MG63 (cell line): ENCODE measurements around the gene PTGER3. TPM values are rescaled to one million over a fixed set of nuclear protein-coding genes. Genes with fewer than 3 reads are reported as not detected.

ENCODE experiments used
- DNase-seq: peaks from one replicate; pipeline ENCODE4 v3.0.0-alpha.2; 2020
- H3K27me3 ChIP-seq: fragments of 250-450 bp; sonication (Bioruptor Pico); 2 replicates; pipeline ENCODE4 v1.5.1; 2020; ENCODE audit warnings: mild to moderate bottlenecking, moderate library complexity
- H3K36me3 ChIP-seq: fragments of 250-450 bp; sonication (Bioruptor Pico); 2 replicates; pipeline ENCODE4 v1.5.1; 2020; ENCODE audit warnings: mild to moderate bottlenecking, moderate library complexity
- H3K4me3 ChIP-seq: fragments of 250-450 bp; sonication (Bioruptor Pico); 2 replicates; pipeline ENCODE4 v1.5.1; 2020; ENCODE audit warnings: mild to moderate bottlenecking, moderate library complexity
- H3K9me3 ChIP-seq: fragments of 250-450 bp; sonication (Bioruptor Pico); 2 replicates; pipeline ENCODE4 v1.5.1; 2020; ENCODE audit warnings: mild to moderate bottlenecking, moderate library complexity
- total RNA-seq: library from RNA; depleted of rRNA; stranded (reverse); fragments of >200 nt; shearing (Covaris generic); gene quantifications from 2 replicates; pipeline ENCODE4 v1.2.3, GENCODE V29; 2014; ENCODE audit warnings: low replicate concordance; rRNA removed

PTGER3 gene
- not detected in 2 replicates for total RNA-seq

GRCh38 chr1:71047635-71048607 lies at the start of gene PTGER3:
Gene PTGER3, minus strand, starts transcription at chr1:71047816. Its CDS starts 239 bp downstream, at chr1:71047577.
- Histone ChIP-seq H3K4me3 (peak within 1 kb of the TSS; percentile 26), H3K36me3 (no peaks in the 10 kb centered on the region), H3K27me3 (peaks cover 32% of the 10 kb centered on the region), H3K9me3 (no peaks in the 10 kb centered on the region)
- peak; percentile 28 for DNase-seq

- no peaks in the 10 kb centered on the region for H3K9me3 ChIP-seq
- no peaks in the 10 kb centered on the region for H3K36me3 ChIP-seq
- no peak for DNase-seq
- H3K27me3 ChIP-seq = peaks cover 2% of the 10 kb centered on the region; the same call in 1 of the 2 replicates
- H3K4me3 ChIP-seq = no peak overlapping the region
Observed at GRCh38 chr1:71094913-71095312, 47.3 kb upstream of the PTGER3 start.

- Histone ChIP-seq H3K9me3 (no peaks in the 10 kb centered on the region), H3K36me3 (no peaks in the 10 kb centered on the region), H3K27me3 (peaks cover 2% of the 10 kb centered on the region; the same call in 1 of the 2 replicates), H3K4me3 (no peak overlapping the region)
- no peak for DNase-seq
Observed at GRCh38 chr1:71093938-71094337, 46.3 kb upstream of the PTGER3 start.

- no peak for DNase-seq
- no peaks in the 10 kb centered on the region; the same call in 1 of the 2 replicates for H3K27me3 ChIP-seq
- H3K36me3 ChIP-seq = no peaks in the 10 kb centered on the region
- no peak overlapping the region for H3K4me3 ChIP-seq
- peaks cover under 1% of the 10 kb centered on the region; the same call in 1 of the 2 replicates for H3K9me3 ChIP-seq
Observed at GRCh38 chr1:71089536-71090270, 42.1 kb upstream of the PTGER3 start.

- H3K36me3 ChIP-seq = no peaks in the 10 kb centered on the region
- no peaks in the 10 kb centered on the region; the same call in 1 of the 2 replicates for H3K27me3 ChIP-seq
- no peak for DNase-seq
- H3K4me3 ChIP-seq = no peak overlapping the region
- peaks cover 3% of the 10 kb centered on the region; the same call in 1 of the 2 replicates for H3K9me3 ChIP-seq
Observed at GRCh38 chr1:71088645-71089287, 41.1 kb upstream of the PTGER3 start.

- Histone ChIP-seq H3K4me3 (no peak overlapping the region), H3K27me3 (no peaks in the 10 kb centered on the region), H3K9me3 (peaks cover 3% of the 10 kb centered on the region; the same call in 1 of the 2 replicates), H3K36me3 (no peaks in the 10 kb centered on the region)
- DNase-seq = no peak
Observed at GRCh38 chr1:71087713-71088112, 40.1 kb upstream of the PTGER3 start.

GRCh38 chr1:71087060-71087459 lies 39.4 kb upstream of the PTGER3 start:
- H3K9me3 ChIP-seq = peaks cover 3% of the 10 kb centered on the region; the same call in 1 of the 2 replicates
- no peaks in the 10 kb centered on the region for H3K27me3 ChIP-seq
- no peak overlapping the region for H3K4me3 ChIP-seq
- H3K36me3 ChIP-seq = no peaks in the 10 kb centered on the region
- DNase-seq = no peak

GRCh38 chr1:71086331-71086730 lies 38.7 kb upstream of the PTGER3 start:
- no peaks in the 10 kb centered on the region for H3K27me3 ChIP-seq
- no peaks in the 10 kb centered on the region for H3K36me3 ChIP-seq
- no peak overlapping the region for H3K4me3 ChIP-seq
- DNase-seq = no peak
- peaks cover 3% of the 10 kb centered on the region; the same call in 1 of the 2 replicates for H3K9me3 ChIP-seq

GRCh38 chr1:71083271-71083670 lies 35.7 kb upstream of the PTGER3 start:
- DNase-seq = no peak
- Histone ChIP-seq H3K9me3 (peaks cover 3% of the 10 kb centered on the region; the same call in 1 of the 2 replicates), H3K36me3 (peaks cover 11% of the 10 kb centered on the region), H3K27me3 (no peaks in the 10 kb centered on the region), H3K4me3 (no peak overlapping the region)

GRCh38 chr1:71081697-71082080 lies 34.1 kb upstream of the PTGER3 start:
- peaks cover 27% of the 10 kb centered on the region for H3K36me3 ChIP-seq
- peak overlapping the region; percentile 98 for H3K4me3 ChIP-seq
- DNase-seq = no peak
- H3K9me3 ChIP-seq = peaks cover 3% of the 10 kb centered on the region; the same call in 1 of the 2 replicates
- H3K27me3 ChIP-seq = no peaks in the 10 kb centered on the region

- Histone ChIP-seq H3K4me3 (peak within 1 kb of the TSS; percentile 98), H3K36me3 (peaks cover 34% of the 10 kb centered on the region), H3K9me3 (peaks cover 3% of the 10 kb centered on the region; the same call in 1 of the 2 replicates), H3K27me3 (no peaks in the 10 kb centered on the region)
- DNase-seq = peak; percentile 91
Observed at GRCh38 chr1:71080739-71081696, 33.4 kb upstream of the PTGER3 start, which contains the start of gene ZRANB2. Gene ZRANB2, minus strand, starts transcription at chr1:71081035. Its CDS starts 40 bp downstream, at chr1:71080995.

- Histone ChIP-seq H3K4me3 (peak overlapping the region; percentile 98), H3K36me3 (peaks cover 41% of the 10 kb centered on the region), H3K9me3 (peaks cover 3% of the 10 kb centered on the region; the same call in 1 of the 2 replicates), H3K27me3 (no peaks in the 10 kb centered on the region)
- DNase-seq = no peak
Observed at GRCh38 chr1:71080230-71080738, 32.7 kb upstream of the PTGER3 start.

- Histone ChIP-seq H3K27me3 (no peaks in the 10 kb centered on the region), H3K9me3 (no peaks in the 10 kb centered on the region), H3K4me3 (no peak overlapping the region), H3K36me3 (peaks cover 96% of the 10 kb centered on the region)
- DNase-seq = no peak
Observed at GRCh38 chr1:71074681-71075080, 27.1 kb upstream of the PTGER3 start.

GRCh38 chr1:71072273-71072672 lies 24.7 kb upstream of the PTGER3 start:
- H3K4me3 ChIP-seq = no peak overlapping the region
- peaks cover 99% of the 10 kb centered on the region for H3K36me3 ChIP-seq
- no peaks in the 10 kb centered on the region for H3K9me3 ChIP-seq
- no peak for DNase-seq
- no peaks in the 10 kb centered on the region for H3K27me3 ChIP-seq

GRCh38 chr1:71071720-71072119 lies 24.1 kb upstream of the PTGER3 start:
- Histone ChIP-seq H3K9me3 (no peaks in the 10 kb centered on the region), H3K27me3 (no peaks in the 10 kb centered on the region), H3K4me3 (no peak overlapping the region), H3K36me3 (peaks cover 99% of the 10 kb centered on the region)
- DNase-seq = no peak
